Astrocyte of the cerebellum (primary cell): ENCODE measurements around the gene EDIL3.

Source experiments
- DNase-seq: peaks from one replicate; pipeline ENCODE4 v3.0.0-alpha.2; 2011; ENCODE audit warnings: low read depth
- H3K4me3 ChIP-seq: 2 replicates; pipeline ENCODE4 v1.5.1; 2011; ENCODE audit warnings: mild to moderate bottlenecking, low read depth, low read length, moderate library complexity
- in situ Hi-C: cut with HindIII; loops from 2 replicates; pipeline ENCODE4 v1.10.0; 2017; ENCODE audit warnings: low sequenced_read_pairs
- TF ChIP-seq, protein P1 (sequence below): IDR thresholded peaks from 2 replicates; pipeline ENCODE4 v1.5.1; 2012; ENCODE audit warnings: low read length, low read depth, moderate library complexity, mild to moderate bottlenecking; ENCODE audit errors: missing control alignments

EDIL3 gene

GRCh38 chr5:83942155-83942554 lies 442.5 kb downstream of the EDIL3 start:
- in situ Hi-C loops = no loop called here
- no peak overlapping the region for H3K4me3 ChIP-seq
- DNase-seq = no peak
- TF ChIP-seq, protein P1, sequence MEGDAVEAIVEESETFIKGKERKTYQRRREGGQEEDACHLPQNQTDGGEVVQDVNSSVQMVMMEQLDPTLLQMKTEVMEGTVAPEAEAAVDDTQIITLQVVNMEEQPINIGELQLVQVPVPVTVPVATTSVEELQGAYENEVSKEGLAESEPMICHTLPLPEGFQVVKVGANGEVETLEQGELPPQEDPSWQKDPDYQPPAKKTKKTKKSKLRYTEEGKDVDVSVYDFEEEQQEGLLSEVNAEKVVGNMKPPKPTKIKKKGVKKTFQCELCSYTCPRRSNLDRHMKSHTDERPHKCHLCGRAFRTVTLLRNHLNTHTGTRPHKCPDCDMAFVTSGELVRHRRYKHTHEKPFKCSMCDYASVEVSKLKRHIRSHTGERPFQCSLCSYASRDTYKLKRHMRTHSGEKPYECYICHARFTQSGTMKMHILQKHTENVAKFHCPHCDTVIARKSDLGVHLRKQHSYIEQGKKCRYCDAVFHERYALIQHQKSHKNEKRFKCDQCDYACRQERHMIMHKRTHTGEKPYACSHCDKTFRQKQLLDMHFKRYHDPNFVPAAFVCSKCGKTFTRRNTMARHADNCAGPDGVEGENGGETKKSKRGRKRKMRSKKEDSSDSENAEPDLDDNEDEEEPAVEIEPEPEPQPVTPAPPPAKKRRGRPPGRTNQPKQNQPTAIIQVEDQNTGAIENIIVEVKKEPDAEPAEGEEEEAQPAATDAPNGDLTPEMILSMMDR = no peak

- TF ChIP-seq, protein P1 = no peak
- in situ Hi-C loops = no loop called here
- no peak for DNase-seq
- H3K4me3 ChIP-seq = no peak overlapping the region
Measured at GRCh38 chr5:83937837-83938236, 446.8 kb downstream of the EDIL3 start.

- TF ChIP-seq, protein P1 = no peak
- no peak for DNase-seq
- in situ Hi-C loops = no loop called here
- H3K4me3 ChIP-seq = no peak overlapping the region
Measured at GRCh38 chr5:83931969-83932368, 452.7 kb downstream of the EDIL3 start.

DNA sequence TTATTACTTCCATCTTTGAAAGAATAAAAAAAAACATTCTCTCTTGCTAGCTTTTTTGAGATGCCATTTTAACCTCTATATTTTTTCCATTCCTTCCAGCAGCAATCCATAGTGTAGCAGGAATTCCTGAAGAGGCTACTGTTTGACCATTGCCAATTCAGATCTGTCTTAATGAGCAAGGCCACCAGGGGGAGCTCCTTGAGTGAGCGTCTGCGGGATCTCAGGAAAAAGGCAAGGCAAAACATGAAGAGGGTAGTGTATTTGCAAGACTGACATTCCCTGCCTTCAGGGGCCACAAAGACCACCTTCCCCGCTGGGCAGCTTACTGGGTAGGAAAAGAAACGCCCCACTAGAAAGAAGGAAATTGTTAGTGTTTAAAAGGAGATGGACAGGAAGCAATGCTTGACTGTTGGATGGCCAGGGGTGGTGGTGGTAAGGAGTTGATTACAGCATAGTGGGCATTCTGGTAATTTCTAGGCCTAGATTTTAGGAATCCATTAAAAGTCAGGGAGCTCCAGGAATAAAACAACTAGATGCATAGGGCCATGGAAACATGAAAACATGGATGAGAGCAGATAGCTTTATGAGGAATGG lies 457.4 kb downstream of the EDIL3 start:
- no peak overlapping the region for H3K4me3 ChIP-seq
- TF ChIP-seq, protein P1 = peak; percentile 85
- in situ Hi-C loops = no loop called here
- DNase-seq = peak; percentile 60

DNA sequence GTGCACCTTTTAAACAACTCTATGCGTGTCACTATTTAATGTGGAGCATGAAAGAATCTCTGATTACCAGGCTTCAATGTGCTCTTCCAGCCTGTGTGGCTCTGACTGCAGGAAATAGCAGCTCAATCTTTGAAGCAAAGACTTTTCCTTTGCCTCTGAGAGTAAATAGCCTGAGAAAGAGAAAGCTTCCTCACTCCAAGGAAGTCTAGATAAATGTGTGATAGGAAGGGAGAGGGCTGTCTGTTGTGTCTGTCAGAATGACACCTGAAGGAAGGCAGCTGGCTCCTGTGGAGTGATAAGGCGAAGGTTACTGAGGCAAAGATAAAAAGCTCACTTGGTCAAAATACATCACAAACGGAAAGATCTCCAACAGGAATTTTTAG lies 458.7 kb downstream of the EDIL3 start:
- DNase-seq = no peak
- H3K4me3 ChIP-seq = no peak overlapping the region
- TF ChIP-seq, protein P1 = no peak
- in situ Hi-C loops = no loop called here

DNA sequence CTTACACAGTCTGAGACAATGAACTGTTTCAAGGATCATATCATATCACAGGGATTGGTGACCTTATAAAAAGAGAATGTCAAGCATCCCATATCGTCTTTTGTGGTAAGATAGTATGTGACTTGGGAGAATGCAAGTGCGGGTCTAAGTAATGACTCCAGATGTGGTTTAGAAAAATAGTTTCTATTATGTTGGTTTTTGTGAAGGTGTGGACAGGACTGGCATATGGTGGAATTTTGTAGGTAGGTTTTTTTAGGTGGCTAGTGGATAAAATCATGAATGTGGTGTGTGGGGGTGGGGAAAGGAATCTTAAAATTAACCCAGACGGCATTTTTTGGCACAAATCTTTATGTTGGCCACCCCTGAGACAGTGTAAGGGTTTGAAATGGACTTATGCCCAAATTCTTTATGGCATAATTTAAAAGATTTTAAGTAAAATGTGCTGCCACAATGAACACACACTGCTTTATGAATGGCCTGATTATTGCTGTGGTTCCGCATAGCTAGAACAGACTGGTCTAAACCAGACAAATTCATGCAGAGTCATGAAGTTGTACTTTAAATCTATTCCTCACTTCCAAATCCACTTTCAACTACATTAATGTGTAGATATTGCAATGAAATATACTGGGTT lies 459.2 kb downstream of the EDIL3 start:
- peak; percentile 87 for DNase-seq
- no peak overlapping the region for H3K4me3 ChIP-seq
- in situ Hi-C loops = no loop called here
- TF ChIP-seq, protein P1 = no peak
